Myocyte (in vitro differentiated cells): ENCODE data around the gene BRD1. TPM values are rescaled to one million over a fixed set of nuclear protein-coding genes. Genes with fewer than 3 reads are reported as not detected.
"Not testable (repeated sequence)": the region's sequence is repeated elsewhere in the genome, so short reads cannot be mapped to it uniquely, and the experiment has no call there.

ENCODE experiments used
- DNase-seq: peaks from one replicate; pipeline ENCODE4 v3.0.0-alpha.2; 2012; ENCODE audit warnings: low read depth
- total RNA-seq: library from RNA; depleted of rRNA; stranded (reverse); fragments of >200 nt; gene quantifications from 2 replicates; pipeline ENCODE4 v1.2.3, GENCODE V29; 2014

BRD1 gene
- total RNA-seq, 1 donor from 2014 or later = 21.4 TPM

DNA sequence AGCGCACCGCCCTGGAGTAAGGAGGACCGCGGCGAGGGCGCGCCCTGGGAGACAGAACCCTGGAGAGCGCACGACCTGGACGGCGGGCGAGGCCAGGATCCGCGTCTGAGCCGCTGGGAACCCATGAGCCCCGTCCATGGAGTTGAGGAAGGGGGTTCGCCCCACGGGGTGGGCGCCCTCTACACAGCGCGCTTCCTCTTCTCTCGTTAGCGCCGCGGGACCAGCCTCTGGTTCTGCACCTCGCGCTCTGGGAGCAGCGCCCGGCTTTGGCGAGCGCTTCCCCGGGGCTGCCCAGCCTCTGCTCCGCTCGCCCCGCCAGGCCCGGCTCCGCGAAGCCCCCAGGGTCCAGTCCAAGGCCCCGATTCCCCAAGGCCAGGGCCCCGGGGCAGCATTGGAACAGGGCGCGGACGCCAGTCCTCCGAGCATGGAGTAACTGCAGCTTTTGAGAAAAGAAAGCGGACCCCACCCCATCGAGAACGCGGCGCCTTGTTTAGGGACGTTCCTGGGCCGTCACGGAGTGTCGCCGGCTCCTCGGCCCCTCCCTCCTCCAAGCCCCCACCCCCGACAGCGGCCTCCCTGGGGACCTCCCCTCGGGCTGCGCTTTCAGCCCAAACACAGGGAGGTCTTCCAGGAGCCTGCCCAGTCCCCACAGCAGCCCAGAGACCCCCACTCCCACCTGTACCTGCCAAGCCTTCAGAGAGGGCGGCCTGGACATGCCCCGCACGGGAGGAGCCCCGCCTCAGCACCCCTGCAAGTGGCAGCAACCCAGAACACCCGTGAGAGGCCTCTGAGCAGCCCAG, 56.2 kb downstream of the BRD1 start:
- DNase-seq = no peak

- no peak for DNase-seq
These were observed 57.0 kb downstream of the BRD1 start for GRCh38 chr22:49770547-49771265.

- no peak for DNase-seq
These were observed 57.8 kb downstream of the BRD1 start for GRCh38 chr22:49769691-49770546.

DNA sequence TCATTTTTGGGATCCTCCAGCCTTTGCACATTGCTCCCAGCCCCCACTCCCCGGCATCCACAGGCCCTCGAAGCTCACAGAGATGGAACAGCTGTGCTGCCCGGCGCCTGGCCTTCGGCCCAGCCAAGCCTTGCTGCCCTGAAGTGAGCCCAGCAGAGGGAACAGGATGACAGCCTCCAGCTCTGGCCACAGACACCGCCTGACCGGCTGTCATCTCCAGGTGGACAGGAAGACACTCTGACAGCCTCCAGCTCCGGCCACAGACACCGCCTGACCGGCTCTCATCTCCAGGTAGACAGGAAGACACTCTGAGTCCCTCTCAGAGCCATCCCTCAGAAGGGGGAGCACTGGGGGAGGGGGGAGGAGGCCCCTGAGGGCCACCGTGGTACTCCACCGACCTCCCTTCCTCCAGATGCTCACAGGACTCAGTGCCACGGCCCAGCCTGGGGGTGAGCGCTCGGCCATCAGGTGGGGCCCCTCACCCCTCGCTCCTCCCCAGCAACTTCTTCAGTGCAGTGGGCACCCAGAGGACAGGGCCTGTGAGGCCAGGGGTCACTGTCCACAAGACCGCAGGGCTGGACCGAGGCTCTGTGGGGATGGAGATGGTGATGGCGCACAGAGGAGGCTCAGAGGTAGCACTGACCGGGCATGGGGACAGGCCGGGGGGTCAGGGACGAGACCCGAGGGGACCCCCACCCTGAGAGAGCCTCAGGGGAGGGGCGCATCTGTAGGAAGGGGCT, 58.6 kb downstream of the BRD1 start:
- DNase-seq = peak; percentile 95

DNA sequence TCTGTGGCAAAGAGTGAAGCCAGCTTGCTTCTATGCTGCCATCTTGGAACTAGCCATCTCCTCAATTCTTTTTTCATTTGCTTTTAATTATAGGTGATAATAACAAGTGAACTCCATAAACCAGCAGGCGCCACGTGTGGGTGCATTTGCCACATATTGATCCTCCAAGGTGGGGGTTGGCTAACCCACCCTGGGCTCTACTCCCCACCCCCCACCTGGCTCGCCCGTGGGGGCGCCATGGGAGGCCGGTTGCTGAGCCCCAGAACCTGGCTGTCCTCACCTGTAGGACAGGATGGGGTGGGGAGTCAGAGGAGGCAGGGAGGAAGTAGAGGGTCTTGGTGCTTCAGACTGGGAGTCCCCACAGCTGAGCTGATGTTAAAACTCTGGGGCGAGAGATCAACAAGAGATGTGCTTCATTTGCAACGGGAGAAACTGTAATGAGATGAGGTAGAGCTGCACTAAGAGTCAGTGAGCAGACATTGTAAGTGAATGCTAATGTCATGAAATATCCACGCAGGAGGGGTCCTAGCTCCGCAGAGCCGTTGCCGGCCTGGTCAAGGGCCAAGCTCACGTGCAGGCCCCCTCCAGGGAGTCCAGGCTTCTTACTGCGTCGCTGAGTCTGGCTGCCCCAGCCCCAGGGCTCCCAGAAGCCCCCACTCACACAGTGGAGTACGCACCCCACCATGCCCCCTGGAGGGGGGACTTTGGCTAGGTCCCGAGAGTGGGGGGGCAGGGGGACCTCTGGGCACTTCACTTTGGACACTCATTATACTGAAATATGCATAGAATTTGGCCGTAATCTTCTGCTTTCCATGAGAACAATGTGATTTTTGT, 59.4 kb downstream of the BRD1 start:
- no peak for DNase-seq

DNA sequence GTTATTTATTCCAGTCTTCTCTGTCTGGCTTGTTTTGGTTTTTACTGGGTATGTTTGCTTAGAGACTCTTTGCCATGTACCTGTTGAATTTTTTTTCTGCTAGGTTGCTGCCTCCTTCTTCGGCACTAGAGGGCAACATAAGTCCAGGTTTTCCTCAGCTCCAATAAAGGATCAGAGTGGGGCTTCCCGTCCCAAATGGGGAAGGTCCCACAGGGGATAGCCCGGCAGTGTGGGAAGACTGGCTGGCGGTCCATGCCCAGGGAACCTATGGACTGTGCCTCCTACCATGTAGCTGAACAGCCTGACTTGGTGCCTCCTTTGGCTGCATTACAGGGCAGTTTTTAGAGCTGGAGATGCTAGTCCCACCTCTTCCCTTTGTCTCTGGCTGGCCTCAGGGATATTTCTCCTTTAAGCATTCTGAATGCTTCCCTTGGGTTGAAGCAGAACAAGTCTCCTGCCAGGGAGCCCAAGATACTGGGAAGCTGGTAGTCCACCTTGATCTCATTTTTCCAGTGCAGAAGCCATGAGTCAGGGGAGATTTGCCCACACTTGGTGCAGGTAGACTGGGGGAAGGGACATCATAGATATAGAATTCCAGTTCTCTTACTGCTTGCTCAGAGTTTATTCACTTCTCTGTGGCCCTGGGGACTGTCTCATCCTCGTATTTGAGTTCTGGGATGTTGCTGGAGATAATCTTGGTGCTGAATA, 60.2 kb downstream of the BRD1 start:
- peak; percentile 52 for DNase-seq

- DNase-seq = no peak
These were observed 61.7 kb downstream of the BRD1 start for GRCh38 chr22:49765951-49766350.

- DNase-seq = no peak
These were observed 62.4 kb downstream of the BRD1 start for GRCh38 chr22:49765091-49765771.

DNA sequence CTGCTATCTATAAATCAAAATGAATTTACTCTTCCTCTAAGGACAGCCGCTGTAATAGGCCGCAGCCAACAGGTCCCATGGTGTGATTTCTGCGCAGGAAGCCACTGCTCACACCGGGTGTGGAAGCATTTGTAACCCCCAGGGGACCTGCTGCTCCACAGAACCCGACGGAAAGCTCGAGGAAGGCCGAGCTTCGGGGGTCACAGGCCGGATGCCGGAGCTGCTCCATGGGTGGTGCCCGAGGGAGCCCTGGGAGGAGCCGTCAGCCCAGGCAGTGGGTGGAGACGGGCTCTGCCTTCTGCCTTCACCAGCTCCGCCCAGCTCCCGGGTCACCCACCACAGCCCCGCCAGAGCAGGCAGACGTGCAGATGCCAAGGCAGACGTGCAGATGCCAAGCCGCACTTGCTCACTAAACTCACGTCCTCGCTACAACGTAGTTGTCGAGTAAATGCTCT, 63.5 kb downstream of the BRD1 start:
- peak; percentile 53 for DNase-seq

DNA sequence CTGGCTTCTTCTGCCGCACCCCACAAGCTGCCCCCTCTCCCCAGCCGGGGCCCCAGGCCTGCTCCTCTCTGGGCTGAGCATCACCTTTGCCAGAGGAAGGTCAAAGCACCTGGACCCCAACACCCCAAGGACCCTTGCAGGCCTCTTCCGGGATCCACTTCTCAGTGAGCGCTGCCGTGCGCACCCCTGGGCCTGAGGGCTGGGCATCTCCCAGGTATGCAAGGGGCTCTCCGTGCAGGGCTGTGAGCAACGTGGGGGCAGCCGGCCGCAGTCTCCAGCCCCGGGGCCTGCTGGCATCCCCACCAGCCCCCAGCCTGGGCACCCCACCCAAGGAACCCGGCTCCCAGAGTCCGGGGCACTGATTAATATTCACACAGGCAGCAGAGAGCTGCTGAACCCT, 64.0 kb downstream of the BRD1 start:
- no peak for DNase-seq

- DNase-seq = no peak
These were observed 64.5 kb downstream of the BRD1 start for GRCh38 chr22:49763138-49763537.

GRCh38 chr22:49762571-49762970, 65.1 kb downstream of the BRD1 start:
- not testable (repeated sequence) for DNase-seq

DNA sequence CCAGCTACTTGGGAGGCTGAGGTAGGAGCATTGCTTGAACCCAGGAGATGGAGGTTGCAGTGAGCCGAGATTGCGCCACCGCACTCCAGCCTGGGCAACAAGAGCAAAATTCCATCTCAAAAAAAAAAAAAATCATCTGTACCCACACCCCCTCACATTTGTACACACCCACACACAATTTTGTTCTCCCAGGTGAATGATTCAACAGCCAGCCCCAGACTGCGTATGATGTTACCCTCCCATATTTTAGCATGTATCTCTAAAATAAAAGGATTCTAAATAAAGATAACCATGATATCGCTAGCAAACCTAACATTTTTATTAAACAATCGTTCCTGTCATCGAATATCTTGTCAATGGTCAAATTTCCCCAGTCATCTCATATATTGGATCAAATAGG, 65.8 kb downstream of the BRD1 start:
- DNase-seq = no peak

DNA sequence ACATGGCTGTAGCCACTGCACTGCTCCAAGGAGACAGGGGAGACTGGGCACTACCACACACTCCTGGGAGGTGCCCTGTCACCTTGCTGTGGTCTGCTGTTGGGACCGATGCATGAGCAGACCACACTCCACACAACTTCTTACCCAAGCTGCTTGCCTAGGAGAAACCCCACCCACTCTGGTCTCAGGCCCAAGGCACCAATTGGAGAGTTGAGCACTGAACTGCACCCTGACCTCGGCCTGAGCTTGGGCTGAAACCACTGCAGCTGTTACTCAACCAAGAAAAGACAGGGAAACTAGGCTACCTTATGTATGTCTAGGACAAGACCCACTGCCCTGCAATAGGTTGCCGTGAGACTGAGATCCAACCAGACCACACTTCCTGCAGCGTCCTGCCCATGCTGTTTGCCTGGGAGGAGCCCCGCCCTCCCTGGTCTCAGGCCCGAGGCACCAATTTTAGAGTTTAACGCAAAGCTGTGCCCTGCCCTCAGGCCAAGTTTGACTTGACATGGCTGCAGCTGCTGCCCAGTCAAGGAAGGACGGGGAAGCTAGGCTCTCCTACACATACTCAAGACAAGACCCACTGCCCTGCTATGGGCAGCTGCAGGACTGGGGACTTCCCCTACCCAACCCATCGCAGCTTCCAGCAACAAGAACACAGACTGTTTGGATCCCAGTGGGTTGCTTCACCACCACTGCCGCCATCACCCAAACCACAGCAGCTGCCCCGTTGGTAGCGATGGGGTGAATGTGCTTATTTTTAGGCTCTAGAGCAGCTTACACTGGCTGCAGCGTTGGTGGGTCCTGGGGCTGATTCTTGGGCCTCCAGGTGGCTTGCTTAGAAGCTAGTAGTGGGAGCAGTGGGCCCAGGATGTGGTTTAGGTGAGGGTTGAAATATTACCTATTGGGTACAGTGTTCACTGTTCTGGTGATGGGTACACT, 66.8 kb downstream of the BRD1 start:
- DNase-seq = peak; percentile 98

GRCh38 chr22:49760280-49760629, 67.4 kb downstream of the BRD1 start:
- no peak for DNase-seq

DNA sequence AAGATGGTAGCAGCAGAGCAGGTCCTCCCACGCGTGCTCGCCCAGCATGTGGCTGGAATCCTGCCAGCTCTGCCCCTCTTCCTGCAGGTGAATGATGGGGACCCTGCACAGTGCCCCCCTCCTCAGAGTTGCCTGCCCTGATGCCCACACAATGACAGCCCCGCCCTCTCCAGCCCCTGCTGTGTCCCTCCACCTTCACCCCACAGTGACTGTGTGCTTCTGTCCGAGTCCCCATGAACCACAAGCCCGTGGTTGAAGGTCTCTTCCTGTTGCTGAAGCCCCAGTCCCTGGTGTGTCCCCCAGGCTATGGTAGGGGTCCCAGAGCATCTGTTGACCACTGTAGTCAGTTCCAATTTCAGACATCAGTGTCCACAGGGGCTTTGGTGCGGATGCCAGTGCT, 71.0 kb downstream of the BRD1 start:
- no peak for DNase-seq

DNA sequence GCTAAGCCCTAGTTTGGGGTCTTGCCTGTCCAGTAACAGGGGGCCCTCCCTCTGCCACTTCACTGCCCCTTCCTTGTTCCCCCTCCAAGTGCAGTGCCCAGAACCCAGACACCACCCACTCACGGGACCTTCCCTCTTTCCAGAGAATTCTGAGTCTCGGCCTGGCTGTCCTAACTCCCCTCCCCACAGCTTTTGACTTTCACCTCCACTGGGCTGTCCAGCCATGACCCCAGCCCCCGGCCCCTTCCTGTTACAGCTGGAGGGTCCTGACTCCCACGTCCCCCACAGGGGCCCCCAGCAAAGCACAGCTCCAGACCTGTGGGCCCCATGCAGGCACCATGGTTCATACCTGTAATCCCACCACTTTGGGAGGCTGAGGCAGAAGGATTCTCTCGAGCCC, 71.5 kb downstream of the BRD1 start:
- no peak for DNase-seq

- DNase-seq = no peak
These were observed 72.1 kb downstream of the BRD1 start for GRCh38 chr22:49755631-49756001.
